NCI-H1417 treated with DMSO at 0.1 percent for 48 hours (cell line): ENCODE results near the gene CBX5.
A peak's percentile ranks its signal among the peaks of the same experiment; 100 is the strongest.
"Not testable (repeated sequence)": the region's sequence is repeated elsewhere in the genome, so short reads cannot be mapped to it uniquely, and the experiment has no call there.

Experiments
- DNase-seq: peaks from one replicate; lab custom pipeline; 2025; lab: John Stamatoyannopoulos, UW

Gene CBX5

DNA sequence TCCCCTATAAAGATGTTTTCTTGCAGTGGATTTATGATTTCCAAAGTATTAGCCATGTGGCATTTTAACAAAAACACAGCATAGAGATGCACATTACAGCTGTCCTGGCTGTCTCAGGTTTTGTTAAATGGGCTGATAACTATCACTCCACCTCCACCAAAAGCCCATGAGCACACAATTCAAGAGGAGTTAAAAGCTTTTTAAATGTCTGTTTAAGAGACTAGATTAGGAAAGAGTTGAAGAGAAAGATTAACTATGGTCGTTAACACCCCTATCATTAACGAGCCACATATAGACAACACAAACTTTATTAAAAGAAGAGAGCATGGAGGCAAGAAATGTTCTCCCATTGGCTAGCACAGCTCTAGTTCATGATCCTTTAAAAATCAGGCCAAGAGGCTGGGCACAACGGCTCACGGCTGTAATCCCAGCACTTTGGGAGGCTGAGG, 14.5 kb downstream of the CBX5 start:
- peak; percentile 40 for DNase-seq

GRCh38 chr12:54262403-54262925, 17.5 kb downstream of the CBX5 start:
- DNase-seq, result no peak

- no peak for DNase-seq
These were observed 18.0 kb downstream of the CBX5 start for GRCh38 chr12:54261815-54262402.

DNA sequence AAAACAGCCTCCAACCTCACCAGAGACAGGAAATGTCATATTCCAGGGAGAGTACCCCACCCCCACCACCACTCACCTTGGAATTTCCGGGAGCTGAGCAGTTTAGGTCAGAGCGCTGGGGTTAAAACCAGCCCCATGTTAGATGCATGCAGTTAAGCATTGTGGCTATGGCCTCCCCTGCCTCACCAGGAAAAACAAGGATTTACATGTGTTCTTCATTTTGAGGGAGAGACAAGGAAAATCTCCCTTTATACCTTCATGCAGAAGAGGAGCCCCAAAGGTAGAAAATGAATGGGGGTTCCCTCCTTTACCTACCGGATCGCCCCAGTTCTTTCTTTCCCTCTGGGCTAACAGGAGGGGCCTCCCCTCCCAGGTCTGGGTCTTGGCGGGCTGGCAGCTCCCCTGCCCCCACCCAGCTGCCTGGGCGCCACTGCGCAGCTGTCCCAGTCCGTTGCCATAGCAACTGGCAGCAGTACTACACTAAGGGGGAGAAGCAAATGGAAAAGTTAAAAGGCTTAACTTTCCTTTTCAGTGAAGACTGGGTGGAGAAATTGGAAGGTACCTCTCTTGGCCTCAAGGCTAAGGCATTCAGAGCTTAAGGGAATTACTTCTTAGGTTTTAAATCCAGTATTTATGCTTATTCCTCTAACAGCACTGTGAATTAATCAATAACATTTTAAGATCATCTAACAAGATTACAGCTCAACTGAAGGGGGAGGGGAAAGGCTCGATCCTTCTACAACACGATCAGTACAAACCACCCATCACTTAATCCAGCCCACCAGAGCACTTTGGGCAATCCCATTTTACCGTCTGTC, 20.5 kb downstream of the CBX5 start:
- DNase-seq, result peak; percentile 91

- no peak for DNase-seq
These were observed 21.7 kb downstream of the CBX5 start for GRCh38 chr12:54258201-54258681.

GRCh38 chr12:54257332-54257731, 22.6 kb downstream of the CBX5 start:
- no peak for DNase-seq

DNA sequence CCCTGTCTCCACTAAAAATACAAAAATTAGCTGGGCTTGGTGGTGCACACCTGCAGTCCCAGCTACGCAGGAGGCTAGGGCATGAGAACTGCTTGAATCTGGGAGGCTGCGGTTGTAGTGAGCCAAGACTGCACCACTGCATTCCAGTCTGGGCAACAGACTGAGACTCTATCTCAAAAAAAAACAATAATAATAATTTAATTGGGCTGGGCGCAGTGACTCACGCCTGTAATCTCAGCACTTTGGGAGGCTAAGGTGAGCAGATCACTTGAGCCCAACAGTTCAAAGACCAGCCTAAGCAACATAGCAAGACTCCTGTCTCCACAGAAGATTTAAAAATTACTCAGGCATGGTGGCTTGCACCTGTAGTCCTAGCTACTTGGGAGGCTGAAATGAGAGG, 26.7 kb downstream of the CBX5 start:
- no peak for DNase-seq

DNA sequence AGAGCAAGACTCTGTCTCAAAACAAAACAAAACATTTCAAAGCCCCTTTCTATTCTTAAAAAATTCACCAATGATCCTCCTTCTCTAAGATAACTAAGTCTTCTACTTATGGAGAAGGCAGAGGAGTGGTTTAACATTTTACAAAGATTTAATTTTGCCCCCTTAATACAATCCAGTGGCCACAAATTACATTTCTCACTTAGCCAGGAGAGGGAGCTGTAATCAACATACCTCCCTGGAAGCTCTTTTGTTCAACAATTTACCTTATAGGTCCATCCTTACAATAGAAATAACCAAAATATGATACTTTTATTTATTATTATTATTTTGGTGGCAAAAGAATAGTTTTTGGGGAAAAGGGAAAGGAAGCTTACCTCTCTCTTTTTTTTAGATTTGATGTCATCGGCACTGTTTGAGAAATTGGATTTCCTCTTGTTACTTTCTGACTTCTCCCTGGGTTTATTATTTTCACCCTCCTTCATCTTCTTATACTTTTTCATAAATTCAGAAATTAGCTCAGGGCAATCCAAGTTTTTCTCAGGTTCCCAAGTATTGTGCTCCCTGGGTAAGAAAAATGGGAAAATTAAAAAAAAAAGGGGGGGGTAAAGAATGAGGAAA, 28.1 kb downstream of the CBX5 start:
- peak; percentile 12 for DNase-seq

DNA sequence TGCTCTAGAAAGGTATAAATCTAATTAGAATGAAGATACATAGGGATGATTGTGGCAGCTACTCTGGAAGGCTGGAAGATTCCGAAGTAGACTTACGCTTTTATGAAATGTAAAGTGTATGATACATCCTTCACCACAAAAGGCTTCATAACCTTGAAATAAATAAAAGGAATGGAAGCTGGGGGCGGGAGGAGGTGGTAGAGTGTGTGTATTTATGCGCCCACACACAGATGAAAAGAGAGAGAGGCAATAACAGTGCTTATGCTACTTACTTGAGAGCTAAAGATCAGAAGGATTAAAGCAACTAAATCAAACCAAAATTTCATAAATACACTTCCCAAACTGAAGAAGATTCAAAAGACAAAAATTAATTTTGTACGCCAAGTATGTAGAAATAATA, 30.4 kb downstream of the CBX5 start:
- DNase-seq, result no peak

GRCh38 chr12:54246011-54246641, 33.8 kb downstream of the CBX5 start:
- DNase-seq, result no peak

DNA sequence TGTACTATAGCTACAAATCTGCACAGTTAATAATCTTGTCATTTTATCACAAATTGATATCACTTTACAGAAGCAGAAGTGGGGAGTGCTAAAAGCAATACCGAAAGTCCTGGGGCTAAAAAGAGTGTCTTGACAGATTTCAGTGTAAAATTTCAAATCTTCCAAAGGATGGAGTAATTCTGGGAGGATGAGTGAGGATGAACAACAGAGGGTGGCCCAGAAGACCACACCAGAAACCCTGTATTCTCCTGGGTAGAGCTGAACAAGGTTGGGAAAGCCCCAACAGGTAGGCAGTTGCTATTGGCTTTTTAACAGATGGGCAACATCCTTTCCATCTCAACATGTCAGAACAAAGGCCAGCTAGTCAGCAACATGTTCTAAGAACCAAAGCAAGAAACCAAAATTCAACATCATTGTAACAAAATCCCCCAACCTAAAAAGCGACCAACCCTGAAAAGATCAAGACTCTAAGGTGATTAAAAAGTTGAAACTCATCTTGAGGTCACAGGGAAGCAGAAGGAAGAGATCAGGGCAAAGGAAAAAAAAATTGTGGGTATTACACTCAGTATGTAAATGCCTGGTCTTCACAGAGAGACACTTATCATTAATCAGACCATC, 38.8 kb downstream of the CBX5 start:
- no peak for DNase-seq

- no peak for DNase-seq
These were observed 39.8 kb downstream of the CBX5 start for GRCh38 chr12:54240129-54240528.

GRCh38 chr12:54239620-54240019, 40.3 kb downstream of the CBX5 start:
- DNase-seq, result no peak

GRCh38 chr12:54238531-54238930, 41.4 kb downstream of the CBX5 start:
- no peak for DNase-seq

DNA sequence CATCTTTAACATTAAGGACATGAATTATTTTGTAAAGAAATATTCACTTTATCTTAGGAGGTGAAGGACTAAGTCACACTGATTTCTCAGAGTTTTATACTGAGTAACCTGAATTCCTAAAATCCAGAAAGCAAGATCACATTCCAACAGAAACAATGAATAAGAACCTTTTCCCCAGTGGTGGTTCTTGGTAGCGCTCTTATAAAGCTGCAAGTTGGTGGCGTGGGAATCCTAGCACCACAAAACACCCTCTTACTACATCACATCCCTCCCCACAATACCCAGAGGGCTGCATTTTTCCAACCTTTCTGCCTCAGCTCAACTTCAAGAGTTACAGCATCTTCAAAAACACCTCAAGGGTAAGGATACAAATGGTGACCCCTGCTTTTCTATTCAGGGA, 47.1 kb downstream of the CBX5 start:
- DNase-seq, result no peak

DNA sequence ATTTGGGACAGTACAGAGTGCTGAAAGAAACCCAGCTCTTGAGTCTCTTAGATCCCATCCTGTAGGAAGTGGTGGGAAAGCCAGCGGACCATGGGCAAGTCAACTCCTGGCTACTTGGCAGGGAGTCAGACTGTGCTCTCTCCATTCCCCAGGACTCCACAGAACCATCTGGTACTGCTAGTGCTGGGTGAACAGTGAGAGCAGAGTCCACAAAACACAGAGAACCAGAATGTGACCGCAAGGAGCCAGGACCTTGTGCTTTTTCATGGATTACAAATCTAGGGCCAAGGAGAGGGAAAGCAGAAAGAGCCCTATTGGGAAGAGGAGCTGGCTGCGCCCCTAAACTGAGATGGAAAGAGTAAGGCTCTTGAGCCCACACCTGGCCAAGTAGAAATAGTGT, 48.7 kb downstream of the CBX5 start:
- not testable (repeated sequence) for DNase-seq

DNA sequence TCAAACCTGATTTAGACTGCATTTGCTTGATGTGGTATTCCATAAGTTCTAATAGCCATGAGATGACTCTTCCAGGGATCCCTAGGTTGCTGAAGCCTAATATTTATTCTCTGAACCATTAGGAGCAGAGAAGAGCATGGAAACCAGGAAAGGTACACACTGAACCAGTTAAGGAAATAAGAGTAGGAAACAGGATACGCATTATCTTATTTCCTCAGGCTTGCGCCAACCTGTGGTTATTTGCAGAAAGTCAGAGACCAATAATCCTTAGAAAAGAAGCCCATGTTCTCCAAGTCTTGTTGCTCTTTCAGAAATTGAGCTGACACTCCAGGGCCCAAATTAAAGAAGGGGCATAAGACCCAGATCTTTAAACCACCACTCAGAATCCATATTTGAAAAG, 49.4 kb downstream of the CBX5 start:
- DNase-seq, result no peak

DNA sequence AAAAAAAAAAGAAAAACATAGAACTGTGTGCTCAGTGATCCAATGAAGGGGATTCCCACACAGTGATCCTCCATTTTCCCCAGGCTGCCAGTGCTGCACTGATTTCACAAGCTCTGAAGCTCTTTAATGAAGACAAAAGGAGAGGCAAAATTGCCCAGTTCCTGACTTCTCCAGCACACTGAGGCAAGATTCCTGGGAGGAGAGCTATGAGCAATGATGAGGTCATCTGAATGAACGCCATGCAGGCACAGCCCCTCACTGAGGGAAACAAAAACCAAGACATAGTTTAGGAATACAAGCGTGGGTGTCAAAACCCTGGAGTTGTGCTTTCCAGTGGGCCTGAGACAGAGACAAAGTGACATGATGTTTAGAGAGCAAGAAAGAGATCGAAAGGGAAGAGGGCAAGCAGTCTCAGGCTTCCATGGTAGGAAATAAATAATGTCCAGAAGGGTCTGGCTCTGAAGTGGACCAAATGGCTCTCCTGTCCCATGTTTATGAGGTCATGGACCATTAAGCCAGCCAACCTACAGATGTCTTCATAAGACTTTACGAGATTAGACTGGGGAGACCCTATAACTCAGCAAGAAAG, 50.2 kb downstream of the CBX5 start:
- DNase-seq, result no peak

DNA sequence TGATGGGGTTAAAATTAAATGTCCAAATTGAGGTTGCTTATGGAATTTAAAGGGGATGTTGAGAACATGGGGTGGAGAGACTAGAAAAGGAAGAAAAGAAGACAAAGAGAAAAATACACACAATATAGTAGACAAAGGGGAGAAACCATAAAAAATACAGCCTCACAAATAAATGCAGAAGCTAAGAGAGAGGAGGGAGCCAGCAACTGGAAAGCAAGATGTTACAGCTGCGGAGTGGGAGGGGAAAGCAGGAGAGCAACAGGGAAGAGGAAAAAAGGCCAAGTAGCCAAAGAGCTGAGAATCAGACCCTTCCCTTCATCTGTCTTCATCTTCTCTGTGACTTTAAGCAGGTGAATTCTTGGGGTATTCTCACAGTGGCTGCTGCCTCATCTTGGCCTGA, 51.5 kb downstream of the CBX5 start:
- peak; percentile 70 for DNase-seq

DNA sequence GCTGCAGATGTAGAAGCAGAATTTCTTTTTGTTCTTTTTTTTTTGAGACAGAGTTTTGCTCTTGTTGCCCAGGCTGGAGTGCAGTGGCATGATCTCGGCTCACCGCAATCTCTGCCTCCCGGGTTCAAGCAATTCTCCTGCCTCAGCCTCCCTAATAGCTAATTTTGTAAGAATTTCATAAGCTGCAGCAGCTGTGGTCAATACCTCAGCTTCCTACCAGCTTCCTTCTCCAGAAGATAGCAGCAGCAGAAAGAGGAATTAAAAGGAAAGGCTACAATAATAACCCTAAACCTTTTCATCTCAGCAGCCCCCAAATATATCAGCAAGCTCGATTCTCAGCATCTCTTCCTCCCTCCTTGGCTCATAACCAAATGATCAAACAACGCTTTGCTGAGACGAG, 52.0 kb downstream of the CBX5 start:
- not testable (repeated sequence) for DNase-seq

- DNase-seq, result no peak
These were observed 52.5 kb downstream of the CBX5 start for GRCh38 chr12:54227376-54227775.

- no peak for DNase-seq
These were observed 54.3 kb downstream of the CBX5 start for GRCh38 chr12:54225666-54226065.
